Measurements from ENCODE around the gene GRHL1. TPM values are rescaled to one million over a fixed set of nuclear protein-coding genes. Genes with fewer than 3 reads are reported as not detected.

The GRHL1 gene
- total RNA-seq, 1 experiment from 2014 or later: 2.7 TPM

DNA sequence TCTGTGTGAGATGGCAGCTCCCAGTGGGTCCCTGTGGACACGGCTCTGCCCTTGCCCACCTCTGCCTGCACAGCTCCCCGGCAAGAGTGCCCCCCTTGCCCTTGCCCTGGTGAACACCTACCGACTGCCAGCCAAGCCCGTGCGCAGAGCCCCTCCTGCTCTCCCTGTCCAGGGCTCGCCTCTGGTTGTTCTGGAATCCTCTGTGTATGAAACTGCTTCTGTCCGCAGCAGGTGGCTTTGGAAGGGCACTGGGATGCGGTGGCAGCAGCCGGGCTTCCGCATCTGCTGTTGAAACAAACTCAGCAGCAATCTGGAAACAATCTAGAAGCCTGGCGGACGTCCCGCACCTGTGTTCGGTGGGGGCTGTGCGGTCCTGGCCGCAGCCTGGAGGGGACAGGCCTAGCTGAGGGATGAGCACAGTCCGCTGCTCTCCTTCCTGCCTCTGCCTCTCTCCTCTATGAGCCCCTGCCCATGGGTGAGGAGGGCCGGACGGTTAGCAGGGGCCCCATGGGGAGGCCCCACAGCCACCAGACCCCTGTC lies 57.8 kb downstream of the GRHL1 start:
- Mint-ChIP-seq H3K9me3 (0 out of 2 replicates have a peak, but pooled peaks cover 9% of the 10 kb centered on the region), H3K4me3 (no peak overlapping the region)
- no peak for ATAC-seq

DNA sequence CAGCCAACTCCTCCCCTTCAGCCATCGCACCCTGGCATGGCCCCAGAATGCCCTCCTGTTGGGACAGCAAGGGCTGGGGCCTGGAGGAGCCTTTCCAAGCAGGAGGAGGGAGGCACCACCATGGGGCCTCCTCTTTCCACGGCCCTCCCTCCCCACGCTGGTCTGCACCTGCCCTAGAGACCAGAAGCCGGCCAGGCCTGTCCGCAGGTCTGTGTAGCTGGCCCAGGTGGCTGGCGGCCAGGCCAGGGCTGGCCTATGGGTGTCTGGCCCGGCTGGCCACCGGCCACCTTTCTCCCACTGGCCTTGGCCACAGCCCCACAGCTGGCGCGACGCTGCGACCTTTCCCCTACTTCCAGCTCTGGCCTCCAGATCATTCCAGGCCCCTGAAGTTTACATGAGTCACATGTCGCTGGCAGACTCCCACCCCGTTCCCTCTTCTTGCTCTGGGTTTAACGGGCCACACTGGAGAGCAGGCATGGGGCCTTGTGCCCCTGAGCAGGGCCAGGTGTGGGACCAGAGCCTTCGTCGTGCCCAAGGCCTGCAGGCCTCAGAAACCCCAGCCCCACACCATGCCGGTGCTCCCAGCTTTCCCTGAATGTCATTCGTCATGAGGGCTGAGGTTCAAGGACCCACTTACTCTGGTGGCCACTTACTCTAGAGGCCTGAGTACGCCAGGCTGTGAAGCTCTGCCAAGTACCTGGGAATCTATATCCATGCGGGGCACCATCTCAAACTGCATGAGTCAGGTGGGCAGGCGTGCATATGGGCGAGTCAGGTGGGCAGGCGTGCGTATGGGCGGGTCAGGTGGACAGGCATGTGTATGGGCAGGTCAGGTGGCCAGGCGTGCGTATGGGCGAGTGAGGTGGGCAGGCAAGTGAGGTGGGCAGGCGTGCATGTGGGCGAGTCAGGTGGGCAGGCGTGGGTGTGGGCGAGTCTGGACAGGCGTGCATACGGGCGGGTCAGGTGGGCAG lies 58.6 kb downstream of the GRHL1 start:
- no peaks in the 10 kb centered on the region for H3K4me1 Mint-ChIP-seq
- CTCF ChIA-PET: no interaction called here
- no peak for DNase-seq (ENCODE audit: low spot score)
- no peaks in the 10 kb centered on the region; the same call in 1 of the 2 replicates for H3K27me3 Mint-ChIP-seq (ENCODE audit: low read depth)
- 0 out of 2 replicates have a peak, but pooled peaks cover 9% of the 10 kb centered on the region for H3K9me3 Mint-ChIP-seq
- POLR2A ChIA-PET: no interaction called here
- ATAC-seq: no peak
- H3K27ac Mint-ChIP-seq: no peak overlapping the region
- H3K36me3 Mint-ChIP-seq: no peaks in the 10 kb centered on the region
- H3K4me3 Mint-ChIP-seq: no peak overlapping the region
- TF ChIP-seq ELF4 (CRISPR knock-in tag; IDR thresholded peaks at IDR 0.05; ENCODE audit: low read depth): no peak
- no peak for TF ChIP-seq NFE2L1 (CRISPR knock-in tag; IDR thresholded peaks at IDR 0.05)
- TF ChIP-seq EMX1 (CRISPR knock-in tag; IDR thresholded peaks at IDR 0.05): no peak
- no peak for TF ChIP-seq TEAD1 (CRISPR knock-in tag; IDR thresholded peaks at IDR 0.05)
- TF ChIP-seq, protein P1, sequence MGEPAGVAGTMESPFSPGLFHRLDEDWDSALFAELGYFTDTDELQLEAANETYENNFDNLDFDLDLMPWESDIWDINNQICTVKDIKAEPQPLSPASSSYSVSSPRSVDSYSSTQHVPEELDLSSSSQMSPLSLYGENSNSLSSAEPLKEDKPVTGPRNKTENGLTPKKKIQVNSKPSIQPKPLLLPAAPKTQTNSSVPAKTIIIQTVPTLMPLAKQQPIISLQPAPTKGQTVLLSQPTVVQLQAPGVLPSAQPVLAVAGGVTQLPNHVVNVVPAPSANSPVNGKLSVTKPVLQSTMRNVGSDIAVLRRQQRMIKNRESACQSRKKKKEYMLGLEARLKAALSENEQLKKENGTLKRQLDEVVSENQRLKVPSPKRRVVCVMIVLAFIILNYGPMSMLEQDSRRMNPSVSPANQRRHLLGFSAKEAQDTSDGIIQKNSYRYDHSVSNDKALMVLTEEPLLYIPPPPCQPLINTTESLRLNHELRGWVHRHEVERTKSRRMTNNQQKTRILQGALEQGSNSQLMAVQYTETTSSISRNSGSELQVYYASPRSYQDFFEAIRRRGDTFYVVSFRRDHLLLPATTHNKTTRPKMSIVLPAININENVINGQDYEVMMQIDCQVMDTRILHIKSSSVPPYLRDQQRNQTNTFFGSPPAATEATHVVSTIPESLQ (CRISPR knock-in tag; IDR thresholded peaks at IDR 0.05): no peak
- no peak for TF ChIP-seq ZNF671 (CRISPR knock-in tag; IDR thresholded peaks at IDR 0.05)
- TF ChIP-seq GTF2I (CRISPR knock-in tag; conservative IDR thresholded peaks at IDR 0.05): no peak
- TF ChIP-seq, protein P2, sequence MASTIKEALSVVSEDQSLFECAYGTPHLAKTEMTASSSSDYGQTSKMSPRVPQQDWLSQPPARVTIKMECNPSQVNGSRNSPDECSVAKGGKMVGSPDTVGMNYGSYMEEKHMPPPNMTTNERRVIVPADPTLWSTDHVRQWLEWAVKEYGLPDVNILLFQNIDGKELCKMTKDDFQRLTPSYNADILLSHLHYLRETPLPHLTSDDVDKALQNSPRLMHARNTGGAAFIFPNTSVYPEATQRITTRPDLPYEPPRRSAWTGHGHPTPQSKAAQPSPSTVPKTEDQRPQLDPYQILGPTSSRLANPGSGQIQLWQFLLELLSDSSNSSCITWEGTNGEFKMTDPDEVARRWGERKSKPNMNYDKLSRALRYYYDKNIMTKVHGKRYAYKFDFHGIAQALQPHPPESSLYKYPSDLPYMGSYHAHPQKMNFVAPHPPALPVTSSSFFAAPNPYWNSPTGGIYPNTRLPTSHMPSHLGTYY (CRISPR knock-in tag; IDR thresholded peaks at IDR 0.05): no peak
- TF ChIP-seq SOX15 (CRISPR knock-in tag; IDR thresholded peaks at IDR 0.05): no peak
- TF ChIP-seq, protein P3, sequence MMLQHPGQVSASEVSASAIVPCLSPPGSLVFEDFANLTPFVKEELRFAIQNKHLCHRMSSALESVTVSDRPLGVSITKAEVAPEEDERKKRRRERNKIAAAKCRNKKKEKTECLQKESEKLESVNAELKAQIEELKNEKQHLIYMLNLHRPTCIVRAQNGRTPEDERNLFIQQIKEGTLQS (CRISPR knock-in tag; conservative IDR thresholded peaks at IDR 0.05): no peak
- TF ChIP-seq, protein P4, sequence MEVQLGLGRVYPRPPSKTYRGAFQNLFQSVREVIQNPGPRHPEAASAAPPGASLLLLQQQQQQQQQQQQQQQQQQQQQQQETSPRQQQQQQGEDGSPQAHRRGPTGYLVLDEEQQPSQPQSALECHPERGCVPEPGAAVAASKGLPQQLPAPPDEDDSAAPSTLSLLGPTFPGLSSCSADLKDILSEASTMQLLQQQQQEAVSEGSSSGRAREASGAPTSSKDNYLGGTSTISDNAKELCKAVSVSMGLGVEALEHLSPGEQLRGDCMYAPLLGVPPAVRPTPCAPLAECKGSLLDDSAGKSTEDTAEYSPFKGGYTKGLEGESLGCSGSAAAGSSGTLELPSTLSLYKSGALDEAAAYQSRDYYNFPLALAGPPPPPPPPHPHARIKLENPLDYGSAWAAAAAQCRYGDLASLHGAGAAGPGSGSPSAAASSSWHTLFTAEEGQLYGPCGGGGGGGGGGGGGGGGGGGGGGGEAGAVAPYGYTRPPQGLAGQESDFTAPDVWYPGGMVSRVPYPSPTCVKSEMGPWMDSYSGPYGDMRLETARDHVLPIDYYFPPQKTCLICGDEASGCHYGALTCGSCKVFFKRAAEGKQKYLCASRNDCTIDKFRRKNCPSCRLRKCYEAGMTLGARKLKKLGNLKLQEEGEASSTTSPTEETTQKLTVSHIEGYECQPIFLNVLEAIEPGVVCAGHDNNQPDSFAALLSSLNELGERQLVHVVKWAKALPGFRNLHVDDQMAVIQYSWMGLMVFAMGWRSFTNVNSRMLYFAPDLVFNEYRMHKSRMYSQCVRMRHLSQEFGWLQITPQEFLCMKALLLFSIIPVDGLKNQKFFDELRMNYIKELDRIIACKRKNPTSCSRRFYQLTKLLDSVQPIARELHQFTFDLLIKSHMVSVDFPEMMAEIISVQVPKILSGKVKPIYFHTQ (CRISPR knock-in tag; IDR thresholded peaks at IDR 0.05): no peak
- no peak for TF ChIP-seq PRRX2 (CRISPR knock-in tag; IDR thresholded peaks at IDR 0.05)
- no peak for TF ChIP-seq ZNF263 (CRISPR knock-in tag; IDR thresholded peaks at IDR 0.05; ENCODE audit: low read depth)
- TF ChIP-seq RELA (CRISPR knock-in tag; IDR thresholded peaks at IDR 0.05; ENCODE audit: borderline replicate concordance): no peak
- TF ChIP-seq SMAD3 (CRISPR knock-in tag; IDR thresholded peaks at IDR 0.05; ENCODE audit: borderline replicate concordance): no peak
- TF ChIP-seq JAZF1 (CRISPR knock-in tag; IDR thresholded peaks at IDR 0.05): no peak
- TF ChIP-seq CBFB (CRISPR knock-in tag; IDR thresholded peaks at IDR 0.05; ENCODE audit: low read depth): no peak

More for the DNA sequence above, 57.8 kb downstream of the GRHL1 start:
- Mint-ChIP-seq H3K36me3 (no peaks in the 10 kb centered on the region), H3K27ac (no peak overlapping the region), H3K4me1 (no peaks in the 10 kb centered on the region), H3K27me3 (ENCODE audit: low read depth) (no peaks in the 10 kb centered on the region; the same call in 1 of the 2 replicates)
- TF ChIP-seq ESRRA (CRISPR knock-in tag; IDR thresholded peaks at IDR 0.05; ENCODE audit: borderline replicate concordance) (no peak), RORB (CRISPR knock-in tag; IDR thresholded peaks at IDR 0.05) (no peak), JUN (CRISPR knock-in tag; IDR thresholded peaks at IDR 0.05) (no peak), FOXP1 (CRISPR knock-in tag; IDR thresholded peaks at IDR 0.05; ENCODE audit: borderline replicate concordance) (no peak), MXD4 (CRISPR knock-in tag; IDR thresholded peaks at IDR 0.05; ENCODE audit: borderline replicate concordance) (no peak), NFATC4 (CRISPR knock-in tag; IDR thresholded peaks at IDR 0.05) (no peak), SMAD3 (CRISPR knock-in tag; IDR thresholded peaks at IDR 0.05; ENCODE audit: borderline replicate concordance) (no peak), CBFB (CRISPR knock-in tag; IDR thresholded peaks at IDR 0.05; ENCODE audit: low read depth) (no peak), ZNF138 (CRISPR knock-in tag; conservative IDR thresholded peaks at IDR 0.05) (no peak), TEAD4 (CRISPR knock-in tag; IDR thresholded peaks at IDR 0.05) (no peak)
- TF ChIP-seq, protein P5, sequence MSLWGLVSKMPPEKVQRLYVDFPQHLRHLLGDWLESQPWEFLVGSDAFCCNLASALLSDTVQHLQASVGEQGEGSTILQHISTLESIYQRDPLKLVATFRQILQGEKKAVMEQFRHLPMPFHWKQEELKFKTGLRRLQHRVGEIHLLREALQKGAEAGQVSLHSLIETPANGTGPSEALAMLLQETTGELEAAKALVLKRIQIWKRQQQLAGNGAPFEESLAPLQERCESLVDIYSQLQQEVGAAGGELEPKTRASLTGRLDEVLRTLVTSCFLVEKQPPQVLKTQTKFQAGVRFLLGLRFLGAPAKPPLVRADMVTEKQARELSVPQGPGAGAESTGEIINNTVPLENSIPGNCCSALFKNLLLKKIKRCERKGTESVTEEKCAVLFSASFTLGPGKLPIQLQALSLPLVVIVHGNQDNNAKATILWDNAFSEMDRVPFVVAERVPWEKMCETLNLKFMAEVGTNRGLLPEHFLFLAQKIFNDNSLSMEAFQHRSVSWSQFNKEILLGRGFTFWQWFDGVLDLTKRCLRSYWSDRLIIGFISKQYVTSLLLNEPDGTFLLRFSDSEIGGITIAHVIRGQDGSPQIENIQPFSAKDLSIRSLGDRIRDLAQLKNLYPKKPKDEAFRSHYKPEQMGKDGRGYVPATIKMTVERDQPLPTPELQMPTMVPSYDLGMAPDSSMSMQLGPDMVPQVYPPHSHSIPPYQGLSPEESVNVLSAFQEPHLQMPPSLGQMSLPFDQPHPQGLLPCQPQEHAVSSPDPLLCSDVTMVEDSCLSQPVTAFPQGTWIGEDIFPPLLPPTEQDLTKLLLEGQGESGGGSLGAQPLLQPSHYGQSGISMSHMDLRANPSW (CRISPR knock-in tag; conservative IDR thresholded peaks at IDR 0.05; ENCODE audit: low read depth): no peak
- TF ChIP-seq, protein P6, sequence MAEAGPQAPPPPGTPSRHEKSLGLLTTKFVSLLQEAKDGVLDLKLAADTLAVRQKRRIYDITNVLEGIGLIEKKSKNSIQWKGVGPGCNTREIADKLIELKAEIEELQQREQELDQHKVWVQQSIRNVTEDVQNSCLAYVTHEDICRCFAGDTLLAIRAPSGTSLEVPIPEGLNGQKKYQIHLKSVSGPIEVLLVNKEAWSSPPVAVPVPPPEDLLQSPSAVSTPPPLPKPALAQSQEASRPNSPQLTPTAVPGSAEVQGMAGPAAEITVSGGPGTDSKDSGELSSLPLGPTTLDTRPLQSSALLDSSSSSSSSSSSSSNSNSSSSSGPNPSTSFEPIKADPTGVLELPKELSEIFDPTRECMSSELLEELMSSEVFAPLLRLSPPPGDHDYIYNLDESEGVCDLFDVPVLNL (CRISPR knock-in tag; IDR thresholded peaks at IDR 0.05; ENCODE audit: borderline replicate concordance, low read depth): no peak
- POLR2A ChIA-PET: no interaction called here
- CTCF ChIA-PET: interaction anchor here (1.0 to 2.3 kb wide), 3 partner anchors 20 to 88 kb away, joined by 3 to 10 read pairs (median 5); no protein-coding TSS in a partner anchor
- no peak for DNase-seq (ENCODE audit: low spot score)
